ENCODE data around the gene SLC37A2.

DNA sequence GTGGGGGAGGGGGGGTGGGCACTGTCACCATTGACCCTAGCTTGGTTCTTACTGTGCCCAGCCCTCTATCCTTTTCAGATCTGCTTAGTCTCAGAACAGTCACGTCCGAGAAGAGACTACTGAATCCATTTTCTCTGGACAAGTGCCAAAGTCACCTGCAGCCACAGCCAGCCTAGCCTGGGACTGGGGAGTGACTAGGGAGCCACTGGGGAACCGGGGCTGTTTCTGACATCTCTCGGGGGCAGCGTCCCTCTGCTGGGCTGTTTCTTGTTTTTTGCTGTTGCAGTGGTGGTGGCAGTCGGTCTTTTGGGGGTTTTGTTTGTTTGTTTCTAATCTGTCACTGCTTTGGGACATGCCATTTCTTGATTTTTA, 8.7 kb downstream of the SLC37A2 start:
- TF ChIP-seq, protein P1, sequence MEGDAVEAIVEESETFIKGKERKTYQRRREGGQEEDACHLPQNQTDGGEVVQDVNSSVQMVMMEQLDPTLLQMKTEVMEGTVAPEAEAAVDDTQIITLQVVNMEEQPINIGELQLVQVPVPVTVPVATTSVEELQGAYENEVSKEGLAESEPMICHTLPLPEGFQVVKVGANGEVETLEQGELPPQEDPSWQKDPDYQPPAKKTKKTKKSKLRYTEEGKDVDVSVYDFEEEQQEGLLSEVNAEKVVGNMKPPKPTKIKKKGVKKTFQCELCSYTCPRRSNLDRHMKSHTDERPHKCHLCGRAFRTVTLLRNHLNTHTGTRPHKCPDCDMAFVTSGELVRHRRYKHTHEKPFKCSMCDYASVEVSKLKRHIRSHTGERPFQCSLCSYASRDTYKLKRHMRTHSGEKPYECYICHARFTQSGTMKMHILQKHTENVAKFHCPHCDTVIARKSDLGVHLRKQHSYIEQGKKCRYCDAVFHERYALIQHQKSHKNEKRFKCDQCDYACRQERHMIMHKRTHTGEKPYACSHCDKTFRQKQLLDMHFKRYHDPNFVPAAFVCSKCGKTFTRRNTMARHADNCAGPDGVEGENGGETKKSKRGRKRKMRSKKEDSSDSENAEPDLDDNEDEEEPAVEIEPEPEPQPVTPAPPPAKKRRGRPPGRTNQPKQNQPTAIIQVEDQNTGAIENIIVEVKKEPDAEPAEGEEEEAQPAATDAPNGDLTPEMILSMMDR (IDR thresholded peaks at IDR 0.05 in 4 of 5, conservative IDR thresholded peaks at IDR 0.05 in 1 of 5) = no peak
- TF ChIP-seq POLR2A (IDR thresholded peaks at IDR 0.05) = no peak

All from gastrocnemius medialis (tissue), 4 donors.